Left lung (tissue), 10 donors: ENCODE measurements around the gene AOX1. TPM values are rescaled to one million over a fixed set of nuclear protein-coding genes. Genes with fewer than 3 reads are reported as not detected.
"Not testable (repeated sequence)": the region's sequence is repeated elsewhere in the genome, so short reads cannot be mapped to it uniquely, and the experiment has no call there.

Source experiments
- ATAC-seq: fragments of 200-7000 bp; cut with Tn5 transposase; one replicate; pipeline ENCODE4 v1.9.1; 2020; ENCODE audit warnings: moderate library complexity
- DNase-seq, 4 donors: peaks; one replicate each; pipeline ENCODE4 v3.0.0-alpha.2; 2013 to 2020
- H3K27ac ChIP-seq, 2 donors: fragments of 200-600 bp; sonication (generic) in 1 of 2; one replicate each; pipeline versions ENCODE4 v1.5.0 to v1.8.0; 2020 to 2021
- H3K27me3 ChIP-seq, 2 donors: fragments of 200-600 bp; sonication (generic) in 1 of 2; one replicate each; pipeline versions ENCODE4 v1.5.0 to v1.8.0; 2020 to 2021
- H3K36me3 ChIP-seq, 2 donors: fragments of 200-600 bp; sonication (generic) in 1 of 2; one replicate each; pipeline versions ENCODE4 v1.5.0 to v1.8.0; 2020 to 2021
- H3K4me1 ChIP-seq, 2 donors: fragments of 200-600 bp; one replicate each; pipeline ENCODE4 v1.8.0; 2021
- H3K4me3 ChIP-seq, 2 donors: fragments of 200-600 bp; sonication (generic) in 1 of 2; one replicate each; pipeline versions ENCODE4 v1.5.0 to v1.8.0; 2020 to 2021; ENCODE audit warnings: mild to moderate bottlenecking in 1 of 2
- H3K9me3 ChIP-seq, 2 donors: fragments of 200-600 bp; sonication (generic) in 1 of 2; one replicate each; pipeline versions ENCODE4 v1.5.0 to v1.8.0; 2020 to 2021
- CTCF ChIP-seq, 2 donors: fragments of 200-600 bp; sonication (generic) in 1 of 2; IDR thresholded peaks; one replicate each; pipeline versions ENCODE4 v1.5.0 to v1.8.0; 2021; ENCODE audit warnings: antibody characterized with exemption in 2 of 2
- intact Hi-C, 2 donors: fragments of 100-400 bp; cut with DNase I; formaldehyde crosslinking; loops; one replicate each; pipeline versions ENCODE4 v1.11.2 to v1.14.2; 2022
- polyA plus RNA-seq, 6 donors: library from polyadenylated mRNA; unstranded; fragments of 120-200 nt; gene quantifications; one replicate each; pipeline ENCODE4 v1.2.1, GENCODE V29; 2013; ENCODE audit not compliant: insufficient read length in 6 of 6
- total RNA-seq, 2 donors: library from RNA; stranded (reverse); fragmentation: NEBNext Ultra II Directional; extraction: Animal tissue kit (Norgen Biotek cat#: 25700); gene quantifications; one replicate each; pipeline ENCODE4 v1.2.1, GENCODE V29; 2021
- donor health status: DM: no; HTN: yes; CAD: no.
- donor health status: DM: no; HTN: no; CAD: no.

AOX1 gene
- total and polyA plus RNA-seq, 8 donors, result 5.4 to 32.4 (median 13.5) TPM

DNA sequence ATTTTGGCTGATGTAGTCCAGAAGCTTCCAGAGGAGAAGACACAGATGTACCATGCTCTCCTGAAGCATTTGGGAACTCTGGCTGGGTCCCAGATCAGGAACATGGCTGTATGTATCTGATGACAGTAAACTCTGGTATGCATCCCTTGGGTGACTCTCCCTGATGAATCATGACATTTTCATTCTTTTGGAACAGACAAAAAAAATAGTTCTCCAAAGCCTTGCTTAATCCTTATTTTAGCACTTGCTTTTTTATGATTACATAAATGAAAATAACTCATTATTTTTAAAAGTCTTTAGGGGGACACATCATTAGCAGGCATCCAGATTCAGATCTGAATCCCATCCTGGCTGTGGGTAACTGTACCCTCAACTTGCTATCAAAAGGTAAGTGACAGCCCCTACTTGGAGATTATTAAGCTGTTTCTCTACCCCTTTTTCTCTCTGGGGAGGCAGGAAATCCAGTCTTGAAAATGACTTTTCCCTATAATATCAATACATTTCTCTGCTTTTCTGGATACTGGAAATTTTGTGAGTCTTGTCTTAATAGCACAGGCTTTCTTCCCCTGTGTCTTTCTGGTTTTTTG is 23.3 kb downstream of the AOX1 start:
- intact Hi-C loops, result no loop called here
- ATAC-seq (no peak), DNase-seq (no peak)
- no peak overlapping the region for H3K27ac ChIP-seq
- H3K4me1 ChIP-seq, result no peaks in the 10 kb centered on the region
- H3K9me3 ChIP-seq, result no peaks in the 10 kb centered on the region
- H3K4me3 ChIP-seq, result no peak overlapping the region
- no peak for TF ChIP-seq CTCF (IDR thresholded peaks at IDR 0.05)
- no peaks in the 10 kb centered on the region for H3K36me3 ChIP-seq
- H3K27me3 ChIP-seq, result no peaks in the 10 kb centered on the region

- H3K27me3 ChIP-seq, intact Hi-C loops, H3K4me1 ChIP-seq, H3K9me3 ChIP-seq, H3K4me3 ChIP-seq, H3K27ac ChIP-seq, DNase-seq, H3K36me3 ChIP-seq, ATAC-seq: not testable (repeated sequence)
These were observed 24.4 kb downstream of the AOX1 start for GRCh38 chr2:200610217-200610616.

GRCh38 chr2:200613692-200614091 is 27.9 kb downstream of the AOX1 start:
- H3K36me3 ChIP-seq, result no peaks in the 10 kb centered on the region
- DNase-seq, result no peak
- TF ChIP-seq CTCF (IDR thresholded peaks at IDR 0.05), result no peak
- no peaks in the 10 kb centered on the region for H3K9me3 ChIP-seq
- no peaks in the 10 kb centered on the region for H3K27me3 ChIP-seq
- no peak for ATAC-seq
- intact Hi-C loops, result no loop called here
- no peak overlapping the region for H3K27ac ChIP-seq
- no peak overlapping the region for H3K4me3 ChIP-seq
- H3K4me1 ChIP-seq, result peaks cover 0 to 24% of the 10 kb centered on the region in 2 donors

DNA sequence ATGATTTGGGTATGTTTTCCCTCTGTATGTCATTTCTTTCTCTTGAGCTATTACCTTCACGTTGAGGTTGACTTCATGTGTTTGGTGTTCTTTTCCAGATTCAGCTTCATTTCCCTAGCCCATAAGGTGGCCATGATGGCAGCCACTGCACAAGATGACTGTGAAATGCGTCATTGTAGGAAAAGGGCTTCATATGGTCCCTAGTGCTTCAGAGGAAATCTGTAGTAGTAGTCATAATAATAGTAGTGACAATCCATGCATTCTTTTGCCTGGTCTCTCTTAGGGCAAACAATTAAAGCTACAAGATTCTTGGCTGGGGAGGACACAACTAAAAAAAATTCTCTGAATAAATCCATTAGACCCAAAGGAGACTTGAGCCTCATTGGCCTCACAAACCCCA is 28.4 kb downstream of the AOX1 start:
- DNase-seq, result no peak
- intact Hi-C loops, result no loop called here
- no peaks in the 10 kb centered on the region for H3K36me3 ChIP-seq
- no peak for ATAC-seq
- no peak overlapping the region for H3K27ac ChIP-seq
- H3K9me3 ChIP-seq, result no peaks in the 10 kb centered on the region
- H3K4me1 ChIP-seq, result peaks cover 0 to 24% of the 10 kb centered on the region in 2 donors
- TF ChIP-seq CTCF (IDR thresholded peaks at IDR 0.05), result no peak
- no peaks in the 10 kb centered on the region for H3K27me3 ChIP-seq
- no peak overlapping the region for H3K4me3 ChIP-seq

GRCh38 chr2:200615247-200615646 is 29.4 kb downstream of the AOX1 start:
- DNase-seq (no peak), ATAC-seq (peak; percentile 60)
- no peak for TF ChIP-seq CTCF (IDR thresholded peaks at IDR 0.05)
- Histone ChIP-seq H3K4me1 (peaks cover 0 to 24% of the 10 kb centered on the region in 2 donors), H3K27ac (no peak overlapping the region), H3K4me3 (no peak overlapping the region), H3K9me3 (no peaks in the 10 kb centered on the region), H3K36me3 (no peaks in the 10 kb centered on the region), H3K27me3 (no peaks in the 10 kb centered on the region)
- intact Hi-C loops, result no loop called here

DNA sequence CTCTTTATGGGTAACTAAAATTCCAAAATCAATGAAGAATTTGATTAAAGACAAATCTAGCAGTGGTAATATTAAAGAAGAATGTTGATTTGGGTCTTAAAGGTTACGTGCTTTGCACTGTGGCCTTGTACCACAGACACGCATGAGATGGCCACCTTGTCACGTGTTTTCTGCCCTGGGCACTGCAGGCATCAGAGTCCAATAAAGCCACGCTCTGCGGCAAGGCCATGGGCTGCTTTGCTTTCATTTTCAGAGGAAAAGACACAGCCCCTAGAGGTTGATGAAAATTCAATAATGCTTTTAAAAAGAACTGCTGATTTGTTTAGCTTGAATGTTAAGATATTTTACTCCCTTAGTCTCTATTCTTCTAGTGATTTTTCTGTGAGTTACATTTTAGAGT is 30.4 kb downstream of the AOX1 start:
- H3K36me3 ChIP-seq, result no peaks in the 10 kb centered on the region
- no peak overlapping the region for H3K4me3 ChIP-seq
- DNase-seq (peak in 1 of 4 donors; percentile 36), ATAC-seq (no peak)
- no peak for TF ChIP-seq CTCF (IDR thresholded peaks at IDR 0.05)
- peaks cover 0 to 24% of the 10 kb centered on the region in 2 donors for H3K4me1 ChIP-seq
- intact Hi-C loops, result no loop called here
- no peaks in the 10 kb centered on the region for H3K27me3 ChIP-seq
- peak overlapping the region in 1 of 2 donors; percentile 29 for H3K27ac ChIP-seq
- no peaks in the 10 kb centered on the region for H3K9me3 ChIP-seq
